ENCODE data around the gene DPP4.

- TF ChIP-seq CTCF (IDR thresholded peaks at IDR 0.05) (no peak), EZH2phosphoT487 (IDR thresholded peaks at IDR 0.05) (no peak), EZH2 (IDR thresholded peaks at IDR 0.05) (no peak)
These were observed 18.9 kb upstream of the DPP4 start for GRCh38 chr2:162092658-162093556.

Data from neural progenitor cell (in vitro differentiated cells).